Measurements from ENCODE around the gene C20orf141.
"Not testable (repeated sequence)": the region's sequence is repeated elsewhere in the genome, so short reads cannot be mapped to it uniquely, and the experiment has no call there.

Gene C20orf141

DNA sequence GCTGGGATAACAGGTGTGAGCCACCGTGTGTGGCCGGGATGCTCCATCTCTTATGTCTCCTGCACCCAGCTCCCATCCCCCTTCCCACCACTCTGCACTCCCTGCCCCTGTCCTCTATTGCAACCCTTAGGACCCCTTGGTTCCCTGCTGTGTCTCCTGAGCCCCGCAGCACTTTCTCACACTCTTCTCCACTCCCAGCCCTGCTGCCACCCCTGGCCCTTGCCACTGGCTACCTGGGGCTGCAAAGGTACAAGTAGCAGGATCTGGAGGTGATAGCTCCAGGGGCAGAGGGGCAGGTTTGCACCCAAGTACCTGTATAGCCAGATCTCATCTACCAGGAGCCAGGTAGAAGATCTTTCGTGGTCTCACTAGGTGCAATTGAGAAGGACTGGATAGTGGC lies 7.8 kb upstream of the C20orf141 start:
- DNase-seq (ENCODE audit: extremely low read depth, insufficient read length): no peak
- Histone ChIP-seq H3K27me3 (replicated peaks; ENCODE audit: control insufficient read depth, insufficient read depth, low read length) (no peaks in the 10 kb centered on the region; the same call in 1 of the 2 replicates), H3K36me3 (ENCODE audit: control insufficient read depth, insufficient read depth, low read length) (no peaks in the 10 kb centered on the region), H3K4me3 (replicated peaks; ENCODE audit: low read depth, low read length) (no peak overlapping the region)
- TF ChIP-seq, protein P1, sequence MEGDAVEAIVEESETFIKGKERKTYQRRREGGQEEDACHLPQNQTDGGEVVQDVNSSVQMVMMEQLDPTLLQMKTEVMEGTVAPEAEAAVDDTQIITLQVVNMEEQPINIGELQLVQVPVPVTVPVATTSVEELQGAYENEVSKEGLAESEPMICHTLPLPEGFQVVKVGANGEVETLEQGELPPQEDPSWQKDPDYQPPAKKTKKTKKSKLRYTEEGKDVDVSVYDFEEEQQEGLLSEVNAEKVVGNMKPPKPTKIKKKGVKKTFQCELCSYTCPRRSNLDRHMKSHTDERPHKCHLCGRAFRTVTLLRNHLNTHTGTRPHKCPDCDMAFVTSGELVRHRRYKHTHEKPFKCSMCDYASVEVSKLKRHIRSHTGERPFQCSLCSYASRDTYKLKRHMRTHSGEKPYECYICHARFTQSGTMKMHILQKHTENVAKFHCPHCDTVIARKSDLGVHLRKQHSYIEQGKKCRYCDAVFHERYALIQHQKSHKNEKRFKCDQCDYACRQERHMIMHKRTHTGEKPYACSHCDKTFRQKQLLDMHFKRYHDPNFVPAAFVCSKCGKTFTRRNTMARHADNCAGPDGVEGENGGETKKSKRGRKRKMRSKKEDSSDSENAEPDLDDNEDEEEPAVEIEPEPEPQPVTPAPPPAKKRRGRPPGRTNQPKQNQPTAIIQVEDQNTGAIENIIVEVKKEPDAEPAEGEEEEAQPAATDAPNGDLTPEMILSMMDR (IDR thresholded peaks at IDR 0.05; ENCODE audit: insufficient read depth, low read length, poor library complexity, severe bottlenecking): no peak

DNA sequence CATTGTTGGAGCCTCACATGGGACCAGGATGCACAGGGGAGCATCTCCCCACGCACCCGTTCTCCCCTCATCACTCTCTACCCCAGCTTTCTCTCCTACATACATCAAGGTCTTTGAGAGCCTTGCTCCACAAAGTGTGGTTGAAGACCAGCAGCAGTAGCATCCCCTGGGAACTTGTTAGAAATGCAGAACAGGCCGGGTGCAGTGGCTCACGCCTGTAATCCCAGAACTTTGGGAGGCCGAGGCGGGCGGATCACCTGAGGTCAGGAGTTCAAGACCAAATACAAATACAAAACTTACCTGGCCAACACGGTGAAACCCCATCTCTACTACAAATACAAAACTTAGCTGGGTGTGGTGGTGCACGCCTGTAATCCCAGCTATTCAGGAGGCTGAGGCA lies 6.9 kb upstream of the C20orf141 start:
- not testable (repeated sequence) for H3K36me3 ChIP-seq (ENCODE audit: control insufficient read depth, insufficient read depth, low read length); H3K4me3 ChIP-seq (replicated peaks; ENCODE audit: low read depth, low read length); DNase-seq (ENCODE audit: extremely low read depth, insufficient read length); H3K27me3 ChIP-seq (replicated peaks; ENCODE audit: control insufficient read depth, insufficient read depth, low read length)

DNA sequence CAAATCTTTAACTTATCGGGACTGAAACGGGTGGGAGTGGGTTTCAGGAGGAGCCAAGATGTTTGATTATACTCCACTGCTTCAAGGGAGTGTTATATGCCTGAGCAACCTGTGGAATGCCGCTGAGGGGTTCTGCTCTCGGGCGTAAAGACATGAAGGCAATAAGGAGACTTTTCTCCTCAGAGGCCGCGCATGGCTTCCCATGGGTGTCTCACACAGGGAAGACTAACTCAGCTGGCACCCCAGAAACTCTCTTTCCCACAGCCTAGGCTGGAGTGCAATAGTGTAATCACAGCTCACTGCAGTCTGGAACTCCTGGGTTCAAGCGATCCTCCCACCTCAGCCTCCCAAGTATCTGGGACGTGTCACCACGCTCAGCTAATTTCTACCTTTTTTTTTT lies 5.1 kb upstream of the C20orf141 start:
- Histone ChIP-seq H3K4me3 (replicated peaks; ENCODE audit: low read depth, low read length) (no peak overlapping the region), H3K27me3 (replicated peaks; ENCODE audit: control insufficient read depth, insufficient read depth, low read length) (no peaks in the 10 kb centered on the region; the same call in 1 of the 2 replicates), H3K36me3 (ENCODE audit: control insufficient read depth, insufficient read depth, low read length) (no peaks in the 10 kb centered on the region)
- TF ChIP-seq, protein P1 (IDR thresholded peaks at IDR 0.05; ENCODE audit: insufficient read depth, low read length, poor library complexity, severe bottlenecking): no peak
- no peak for DNase-seq (ENCODE audit: extremely low read depth, insufficient read length)

DNA sequence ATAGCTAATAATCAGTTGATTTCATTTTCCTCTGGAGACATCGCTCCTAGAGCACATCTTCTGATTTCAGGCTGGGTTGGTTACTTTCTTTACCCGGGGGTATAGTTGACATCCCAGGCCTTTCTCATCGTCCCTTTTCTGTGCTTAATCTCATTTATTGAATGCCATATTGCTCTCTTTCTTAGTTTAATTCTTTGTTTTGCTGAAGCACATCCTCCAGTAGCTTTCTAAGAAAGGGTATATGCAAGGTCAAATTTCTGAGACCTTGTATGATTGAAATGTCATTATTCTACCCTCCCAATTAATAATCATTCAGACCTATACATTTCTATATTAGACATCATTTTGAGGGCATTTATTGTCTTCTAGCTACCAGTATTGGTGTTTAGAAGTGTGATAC lies 2.6 kb upstream of the C20orf141 start:
- no peak for DNase-seq (ENCODE audit: extremely low read depth, insufficient read length)
- no peak overlapping the region for H3K4me3 ChIP-seq (replicated peaks; ENCODE audit: low read depth, low read length)
- TF ChIP-seq, protein P1 (IDR thresholded peaks at IDR 0.05; ENCODE audit: insufficient read depth, low read length, poor library complexity, severe bottlenecking): no peak
- H3K36me3 ChIP-seq (ENCODE audit: control insufficient read depth, insufficient read depth, low read length): no peaks in the 10 kb centered on the region
- no peaks in the 10 kb centered on the region; the same call in 1 of the 2 replicates for H3K27me3 ChIP-seq (replicated peaks; ENCODE audit: control insufficient read depth, insufficient read depth, low read length)

DNA sequence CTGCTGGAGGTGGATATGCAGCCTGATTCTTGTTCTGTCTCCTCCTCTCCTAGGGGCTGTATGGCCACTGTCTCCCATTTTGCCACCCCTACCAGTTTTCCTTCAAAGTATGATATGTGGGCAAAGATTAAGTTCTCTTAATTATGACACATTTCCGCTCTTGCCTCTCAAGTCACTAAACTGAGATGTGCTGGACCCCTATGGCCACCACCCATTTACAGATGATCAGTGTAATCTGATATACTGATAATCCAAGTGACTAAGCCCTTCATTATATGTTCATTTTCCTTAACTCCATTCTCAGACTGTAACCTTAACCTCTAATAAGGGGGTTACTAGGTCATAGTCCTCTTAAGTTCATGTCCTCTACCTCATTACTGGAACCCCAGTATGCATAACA lies 711 bp upstream of the C20orf141 start:
- H3K4me3 ChIP-seq (replicated peaks; ENCODE audit: low read depth, low read length): no peak overlapping the region
- DNase-seq (ENCODE audit: extremely low read depth, insufficient read length): no peak
- H3K36me3 ChIP-seq (ENCODE audit: control insufficient read depth, insufficient read depth, low read length): no peaks in the 10 kb centered on the region
- TF ChIP-seq, protein P1 (IDR thresholded peaks at IDR 0.05; ENCODE audit: insufficient read depth, low read length, poor library complexity, severe bottlenecking): no peak
- no peaks in the 10 kb centered on the region; the same call in 1 of the 2 replicates for H3K27me3 ChIP-seq (replicated peaks; ENCODE audit: control insufficient read depth, insufficient read depth, low read length)

DNA sequence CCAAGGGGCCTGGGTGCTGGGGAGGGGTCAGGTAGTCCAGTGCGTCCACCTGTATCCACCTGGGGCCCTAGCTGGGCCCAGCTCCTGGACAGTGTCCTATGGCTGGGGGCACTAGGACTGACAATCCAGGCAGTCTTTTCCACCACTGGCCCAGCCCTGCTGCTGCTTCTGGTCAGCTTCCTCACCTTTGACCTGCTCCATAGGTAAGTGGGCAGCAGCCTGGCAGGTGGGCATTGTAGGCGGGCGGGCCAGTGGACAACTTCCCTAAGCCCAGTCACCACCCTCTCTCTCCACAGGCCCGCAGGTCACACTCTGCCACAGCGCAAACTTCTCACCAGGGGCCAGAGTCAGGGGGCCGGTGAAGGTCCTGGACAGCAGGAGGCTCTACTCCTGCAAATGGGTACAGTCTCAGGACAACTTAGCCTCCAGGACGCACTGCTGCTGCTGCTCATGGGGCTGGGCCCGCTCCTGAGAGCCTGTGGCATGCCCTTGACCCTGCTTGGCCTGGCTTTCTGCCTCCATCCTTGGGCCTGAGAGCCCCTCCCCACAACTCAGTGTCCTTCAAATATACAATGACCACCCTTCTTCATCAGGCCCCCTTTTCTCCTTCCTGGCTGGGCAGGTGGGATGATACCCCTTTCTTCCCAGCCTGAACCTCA lies 584 bp downstream of the C20orf141 start:
- no peak overlapping the region for H3K4me3 ChIP-seq (replicated peaks; ENCODE audit: low read depth, low read length)
- H3K27me3 ChIP-seq (replicated peaks; ENCODE audit: control insufficient read depth, insufficient read depth, low read length): no peaks in the 10 kb centered on the region
- DNase-seq (ENCODE audit: extremely low read depth, insufficient read length): no peak
- TF ChIP-seq, protein P1 (IDR thresholded peaks at IDR 0.05; ENCODE audit: insufficient read depth, low read length, poor library complexity, severe bottlenecking): no peak
- H3K36me3 ChIP-seq (ENCODE audit: control insufficient read depth, insufficient read depth, low read length): no peaks in the 10 kb centered on the region
